GM23248 (cell line): Measurements from ENCODE around the gene CTCF.

Experiments
- EZH2 ChIP-seq: fragments of 200-600 bp; sonication (generic); IDR thresholded peaks from 2 replicates; pipeline ENCODE4 v1.6.1; 2018; ENCODE audit warnings: antibody characterized with exemption, mild to moderate bottlenecking; ENCODE audit not compliant: insufficient read depth, poor library complexity, severe bottlenecking
- EZH2phosphoT487 ChIP-seq: fragments of 200-600 bp; sonication (generic); IDR thresholded peaks from 2 replicates; pipeline ENCODE4 v1.6.1; 2018; ENCODE audit warnings: antibody characterized with exemption, moderate library complexity, mild to moderate bottlenecking, low read depth; ENCODE audit not compliant: insufficient read depth

DNA sequence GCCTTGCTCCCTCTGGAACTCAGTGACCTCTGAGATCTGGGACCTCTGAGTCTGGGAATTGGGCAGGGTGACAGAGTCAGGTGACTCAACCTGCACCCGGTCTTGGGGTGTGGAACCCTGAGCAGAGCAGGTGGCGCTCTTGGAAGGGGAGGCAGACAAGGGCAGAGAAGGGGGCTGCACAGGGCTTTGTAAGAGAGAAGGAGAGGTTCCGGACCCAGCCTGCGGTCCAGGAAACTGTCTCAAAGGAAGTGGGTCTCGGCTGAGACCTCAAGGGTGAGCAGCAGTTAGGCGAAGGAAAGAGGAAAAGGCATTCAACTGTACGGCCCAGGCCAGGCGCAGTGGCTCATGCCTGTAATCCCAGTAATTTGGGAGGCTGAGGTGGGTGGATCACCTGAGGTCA is 43.6 kb upstream of the CTCF start:
- TF ChIP-seq EZH2 (no peak), EZH2phosphoT487 (no peak)
